NCI-H345 (cell line): Measurements from ENCODE around the gene RPS6KA2.

Experiments
- DNase-seq: peaks from one replicate; lab custom pipeline; 2025; lab: John Stamatoyannopoulos, UW

The RPS6KA2 gene

GRCh38 chr6:166503167-166503744 lies 123.8 kb downstream of the RPS6KA2 start:
- DNase-seq, result no peak

DNA sequence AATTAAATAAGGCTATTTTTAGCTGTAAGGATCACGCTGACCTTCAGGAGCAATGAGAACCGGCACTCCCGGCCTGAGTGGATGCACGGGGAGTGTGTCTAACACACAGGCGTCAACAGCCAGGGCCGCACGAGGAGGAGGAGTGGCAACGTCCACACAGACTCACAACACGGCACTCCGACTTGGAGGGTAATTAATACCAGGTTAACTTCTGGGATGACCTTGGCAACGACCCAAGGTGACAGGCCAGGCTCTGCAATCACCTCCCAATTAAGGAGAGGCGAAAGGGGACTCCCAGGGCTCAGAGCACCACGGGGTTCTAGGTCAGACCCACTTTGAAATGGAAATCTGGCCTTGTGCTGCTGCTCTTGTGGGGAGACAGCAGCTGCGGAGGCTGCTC lies 124.6 kb downstream of the RPS6KA2 start:
- no peak for DNase-seq

GRCh38 chr6:166501246-166501645 lies 125.8 kb downstream of the RPS6KA2 start:
- no peak for DNase-seq

DNA sequence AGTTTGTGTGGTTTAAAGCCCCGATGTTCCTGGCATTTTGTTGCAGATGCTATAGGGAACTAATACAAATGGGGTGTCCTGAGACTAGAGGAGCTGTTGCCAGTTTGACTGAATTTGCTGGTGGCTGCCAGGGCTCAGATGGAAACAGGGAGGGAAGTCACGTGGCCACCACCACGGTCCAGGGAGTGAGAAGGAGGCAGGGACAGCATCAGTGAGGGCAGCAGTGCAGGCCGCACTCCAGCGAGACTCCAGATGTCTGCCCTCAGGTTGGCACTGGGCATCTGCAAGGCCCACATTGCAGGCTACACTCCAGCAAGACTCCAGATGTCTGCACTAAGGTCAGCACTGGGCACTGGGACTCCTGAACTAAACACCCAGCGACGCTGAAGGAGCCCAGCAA lies 126.8 kb downstream of the RPS6KA2 start:
- DNase-seq, result no peak

- no peak for DNase-seq
These were observed 127.5 kb downstream of the RPS6KA2 start for GRCh38 chr6:166499350-166500163.

GRCh38 chr6:166498661-166499349 lies 128.2 kb downstream of the RPS6KA2 start:
- no peak for DNase-seq

DNA sequence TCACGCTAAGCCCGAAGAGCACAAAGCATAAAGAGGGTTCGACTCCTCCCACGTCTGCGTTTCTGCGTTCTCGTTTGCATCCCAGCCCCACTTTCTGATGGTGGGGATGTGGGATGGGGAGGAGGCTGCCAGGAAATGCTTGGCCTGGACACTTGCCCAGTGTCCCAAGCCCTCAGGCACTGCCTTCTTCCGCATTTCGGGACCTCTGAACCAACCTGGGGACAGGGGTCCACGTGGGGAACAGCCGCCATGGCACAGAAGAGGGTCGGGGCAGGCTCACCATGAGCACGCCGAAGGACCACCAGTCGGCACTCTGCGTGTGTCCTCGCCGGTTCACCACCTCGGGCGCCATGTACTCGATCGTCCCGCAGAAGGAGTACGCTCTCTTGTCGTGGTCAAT lies 128.8 kb downstream of the RPS6KA2 start:
- no peak for DNase-seq

GRCh38 chr6:166497087-166497899 lies 129.8 kb downstream of the RPS6KA2 start:
- no peak for DNase-seq

GRCh38 chr6:166496460-166496859 lies 130.6 kb downstream of the RPS6KA2 start:
- no peak for DNase-seq

- no peak for DNase-seq
These were observed 131.3 kb downstream of the RPS6KA2 start for GRCh38 chr6:166495487-166496314.

DNA sequence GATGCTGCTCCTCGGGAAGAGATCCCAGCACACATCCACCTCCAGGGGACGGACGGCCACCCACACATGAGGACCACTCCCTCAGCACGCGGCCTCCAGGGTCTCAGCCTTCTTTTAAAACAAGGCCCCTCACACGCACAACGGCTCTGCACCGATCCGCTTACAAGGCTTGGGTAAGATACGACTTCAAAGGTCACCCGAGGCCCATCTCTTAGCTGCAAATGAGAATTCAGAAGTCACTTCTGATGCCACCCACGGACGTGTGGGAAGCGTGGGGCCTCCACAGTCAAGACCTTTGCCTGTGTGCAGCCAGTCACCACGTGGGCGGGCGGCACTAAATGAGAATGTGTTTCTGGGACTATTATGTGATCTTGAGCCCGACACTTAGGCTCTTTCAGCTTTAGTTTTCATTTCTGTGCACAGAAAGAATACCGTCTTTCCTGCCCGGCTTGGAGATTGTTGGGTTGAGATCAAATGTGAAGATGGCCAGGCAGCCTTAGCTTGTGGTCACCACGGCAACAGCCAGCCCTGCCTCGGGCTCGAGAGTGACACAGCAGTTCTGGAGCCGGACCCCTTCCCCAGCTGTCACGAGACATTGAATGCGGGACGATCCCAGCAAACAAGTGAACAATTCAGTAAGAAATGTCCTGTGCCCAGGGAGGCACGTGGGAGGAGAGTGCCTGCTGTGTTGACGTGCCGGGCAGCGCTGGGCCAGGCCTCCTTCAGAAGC lies 132.1 kb downstream of the RPS6KA2 start:
- DNase-seq, result no peak

- DNase-seq, result no peak
These were observed 133.0 kb downstream of the RPS6KA2 start for GRCh38 chr6:166494101-166494441.

GRCh38 chr6:166493427-166494100 lies 133.5 kb downstream of the RPS6KA2 start:
- DNase-seq, result no peak

DNA sequence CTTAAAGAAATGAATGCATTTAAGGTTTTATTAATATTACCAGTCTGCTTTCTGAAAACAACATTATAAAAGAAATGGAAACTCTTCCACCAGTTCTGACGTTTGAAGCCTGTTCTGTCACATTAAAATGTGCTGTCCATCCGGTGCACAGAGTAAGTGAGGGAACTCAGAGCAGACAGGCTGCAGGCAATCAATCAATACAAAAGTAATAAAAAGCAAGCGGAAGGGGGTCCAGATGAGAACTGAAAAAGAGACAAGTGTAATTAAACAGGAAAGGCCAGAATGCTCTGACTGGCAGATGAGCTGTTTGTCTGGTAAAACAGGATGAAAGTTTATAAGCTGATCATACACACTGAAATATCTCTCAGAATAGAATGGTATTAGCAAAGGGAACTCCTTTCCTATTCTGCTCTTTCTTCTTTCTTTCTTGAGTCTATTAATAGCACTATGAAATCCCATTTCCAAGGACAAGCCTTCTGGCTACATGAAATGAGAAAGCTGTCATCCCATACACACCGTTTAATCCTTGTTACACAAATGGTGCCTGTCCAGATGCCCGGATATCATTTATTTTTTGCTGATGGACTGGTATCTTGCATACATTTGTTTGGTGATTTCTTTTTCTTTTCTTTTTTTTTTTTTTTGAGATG lies 134.8 kb downstream of the RPS6KA2 start:
- no peak for DNase-seq

DNA sequence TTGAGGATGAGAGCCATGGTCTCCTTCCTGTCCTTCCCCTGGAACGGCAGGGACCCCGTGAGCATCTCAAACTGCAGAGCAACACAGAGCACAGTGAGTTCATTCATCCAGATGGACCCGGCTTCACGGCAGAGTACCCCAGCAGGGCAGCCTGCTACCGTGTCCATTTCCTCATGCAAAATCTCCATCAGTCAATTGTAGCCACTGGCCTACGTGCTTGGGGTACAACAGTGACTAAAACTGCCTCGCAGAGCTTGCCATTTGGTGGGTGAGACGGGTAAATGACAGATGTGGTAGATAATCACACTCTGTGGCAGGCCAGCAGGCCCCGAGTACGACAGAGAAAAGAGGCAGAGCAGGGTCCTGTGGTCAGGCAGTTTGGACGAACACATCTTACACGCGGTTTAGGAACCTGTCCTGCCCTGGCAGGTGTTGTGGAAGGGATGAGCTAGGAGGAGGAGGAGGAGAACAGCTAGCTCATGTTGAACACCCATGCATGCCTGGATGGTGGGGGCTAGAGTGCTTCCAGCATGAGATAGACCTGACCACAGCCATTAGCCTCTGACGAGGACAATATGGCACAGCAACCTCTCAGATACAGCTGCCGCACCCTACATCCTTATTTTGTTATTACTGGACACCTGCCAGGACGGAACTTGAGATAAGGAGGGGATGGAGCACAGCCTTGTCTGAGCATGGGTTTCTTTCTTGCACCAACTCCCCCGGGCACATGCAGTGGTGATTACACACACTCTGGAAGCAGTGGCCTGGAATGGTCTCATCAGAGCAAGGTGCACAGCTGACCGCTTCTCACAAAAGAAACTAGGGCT lies 136.2 kb downstream of the RPS6KA2 start:
- peak; percentile 63 for DNase-seq

DNA sequence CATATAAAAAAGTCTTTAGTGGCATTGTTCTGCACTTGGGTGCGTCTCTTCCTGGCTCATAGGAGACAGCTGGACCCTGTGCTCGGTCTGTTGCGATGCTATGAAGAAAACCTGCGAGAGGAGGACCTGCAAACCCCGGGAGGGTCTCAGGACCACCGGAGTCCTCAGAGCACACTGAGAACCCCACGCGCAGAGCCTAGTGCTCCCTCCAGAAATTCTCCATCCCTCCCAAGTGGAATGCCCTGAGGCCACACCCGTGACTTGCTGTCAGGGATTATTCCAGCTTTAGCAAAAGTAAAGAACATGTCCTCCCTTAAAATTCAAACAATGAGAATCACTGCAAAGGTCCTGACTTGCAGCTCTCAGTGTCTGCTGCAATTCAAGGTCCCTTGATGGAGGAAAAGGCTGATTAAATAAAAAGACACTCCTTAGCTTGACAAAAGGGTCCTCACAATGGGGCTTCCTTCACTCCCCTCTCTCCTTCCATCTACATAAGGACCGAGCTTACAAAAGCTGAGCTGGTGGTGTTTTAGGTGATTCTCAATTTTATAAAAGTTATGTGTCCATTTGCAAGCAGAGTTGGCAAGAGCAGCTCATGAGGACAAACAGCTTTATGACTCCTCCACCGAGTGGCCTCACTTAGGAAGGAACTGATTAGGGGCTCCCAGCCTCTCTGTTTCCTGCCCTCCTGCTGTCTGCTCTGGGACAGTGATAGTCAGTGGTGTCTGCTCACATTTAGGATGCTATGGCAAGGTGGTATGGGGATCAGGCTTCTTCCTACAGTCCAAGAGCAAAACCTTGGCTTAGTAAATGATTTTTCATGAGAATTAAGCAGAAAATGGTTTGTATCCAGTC lies 137.5 kb downstream of the RPS6KA2 start:
- DNase-seq, result no peak

DNA sequence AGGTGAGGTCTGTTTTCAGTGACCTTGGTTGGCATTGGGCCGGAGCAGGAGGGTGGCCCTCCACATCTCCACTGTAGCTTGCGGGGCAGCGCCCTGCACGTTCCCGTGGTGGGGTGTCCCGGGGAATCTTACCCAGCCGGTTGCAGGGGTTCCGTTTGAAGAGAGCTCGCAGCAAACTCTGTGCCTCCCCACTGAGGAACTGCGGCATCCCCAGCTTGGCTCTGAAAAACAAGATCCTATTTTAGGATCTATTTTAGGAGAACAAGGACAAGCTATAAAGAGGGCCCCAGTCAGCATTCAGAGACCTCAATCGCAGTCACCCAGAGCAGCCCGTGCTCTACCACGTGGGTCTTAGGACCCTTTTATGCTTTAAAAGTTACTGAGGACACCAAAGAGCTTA lies 138.3 kb downstream of the RPS6KA2 start:
- no peak for DNase-seq
